Keratinocyte (primary cell): ENCODE results near the gene ST3GAL2. TPM values are rescaled to one million over a fixed set of nuclear protein-coding genes. Genes with fewer than 3 reads are reported as not detected.

ENCODE experiments used
- DNase-seq: peaks from one replicate; pipeline ENCODE4 v3.0.0-alpha.2; 2011; ENCODE audit warnings: low read depth, missing footprints, low spot score
- FAIRE-seq: peaks from 2 replicates; lab custom pipeline; 2011; peaks lifted over from hg19 to GRCh38; lab: Jason Lieb, UNC
- H2AFZ ChIP-seq: 2 replicates; pipeline ENCODE4 v1.6.0; 2012; ENCODE audit warnings: low read length, control low read depth, inconsistent platforms; ENCODE audit not compliant: control insufficient read depth
- H3K27ac ChIP-seq: 2 replicates; pipeline ENCODE4 v1.5.1; 2011; ENCODE audit warnings: low read length; ENCODE audit not compliant: control insufficient read depth, insufficient read depth
- H3K27me3 ChIP-seq: 3 replicates; pipeline ENCODE4 v1.6.0; 2011; ENCODE audit warnings: low read length; ENCODE audit not compliant: control insufficient read depth, insufficient read depth; ENCODE audit errors: extremely low read depth
- H3K36me3 ChIP-seq, 2 experiments: 2 replicates in 1 of 2; 3 replicates in 1 of 2; pipeline ENCODE4 v1.5.1; 2011; ENCODE audit warnings: low read length in 2 of 2, mild to moderate bottlenecking in 1 of 2; ENCODE audit not compliant: control insufficient read depth in 2 of 2, insufficient read depth in 2 of 2; ENCODE audit errors: extremely low read depth in 1 of 2
- H3K4me1 ChIP-seq: 3 replicates; pipeline ENCODE4 v1.5.1; 2011; ENCODE audit warnings: low read length; ENCODE audit not compliant: control insufficient read depth, insufficient read depth; ENCODE audit errors: extremely low read depth
- H3K4me2 ChIP-seq: 3 replicates; pipeline ENCODE4 v1.6.0; 2011; ENCODE audit warnings: low read depth, low read length; ENCODE audit not compliant: control insufficient read depth, insufficient read depth; ENCODE audit errors: extremely low read depth
- H3K4me3 ChIP-seq, 3 experiments: fragments of 200-600 bp in 1 of 3; sonication (generic) in 1 of 3; 2 replicates in 2 of 3; 3 replicates in 1 of 3; pipeline ENCODE4 v1.5.1; 2011 to 2016; ENCODE audit warnings: low read length in 3 of 3, mild to moderate bottlenecking in 3 of 3, control low read depth in 2 of 3, inconsistent platforms in 1 of 3, low read depth in 1 of 3, mixed read lengths in 1 of 3, mixed run types in 1 of 3, moderate library complexity in 1 of 3; ENCODE audit not compliant: control insufficient read depth in 2 of 3, insufficient read depth in 2 of 3; ENCODE audit errors: extremely low read depth in 1 of 3
- H3K79me2 ChIP-seq: 2 replicates; pipeline ENCODE4 v1.6.0; 2012; ENCODE audit warnings: low read length; ENCODE audit not compliant: control insufficient read depth, insufficient read depth
- H3K9ac ChIP-seq: 3 replicates; pipeline ENCODE4 v1.6.0; 2011; ENCODE audit warnings: low read length; ENCODE audit not compliant: control insufficient read depth, insufficient read depth; ENCODE audit errors: extremely low read depth
- H3K9me1 ChIP-seq: 3 replicates; pipeline ENCODE4 v1.6.0; 2011; ENCODE audit warnings: low read length; ENCODE audit not compliant: control insufficient read depth, insufficient read depth; ENCODE audit errors: extremely low read depth
- H3K9me3 ChIP-seq: 2 replicates; pipeline ENCODE4 v1.5.1; 2012; ENCODE audit warnings: low read depth, low read length; ENCODE audit not compliant: control insufficient read depth
- H4K20me1 ChIP-seq: 3 replicates; pipeline ENCODE4 v1.6.0; 2011; ENCODE audit warnings: low read length; ENCODE audit not compliant: control insufficient read depth, insufficient read depth; ENCODE audit errors: extremely low read depth
- EZH2 ChIP-seq: IDR thresholded peaks from one replicate; pipeline ENCODE4 v1.6.1; 2012; ENCODE audit warnings: inconsistent platforms, mild to moderate bottlenecking, low read length, moderate library complexity
- dilution Hi-C: fragments of 300-500 bp; cut with MboI; formaldehyde crosslinking; loops from one replicate; pipeline ENCODE4 v1.7.0; 2020; ENCODE audit warnings: low sequenced_read_pairs; ENCODE audit not compliant: extremely low pct_ligation_motif_present
- polyA plus RNA-seq, 5 experiments: library from polyadenylated mRNA; depleted of rRNA in 3 of 5; stranded (reverse) in 3 of 5; stranded (forward) in 1 of 5; unstranded in 1 of 5; fragments of >200 nt; gene quantifications; 1 replicate in 1 of 5; 2 replicates in 3 of 5; 3 replicates in 1 of 5; pipeline versions ENCODE4 v1.2.1 to v1.2.3, GENCODE V29; 2011 to 2012; ENCODE audit warnings: missing spikeins in 2 of 5, low read depth in 1 of 5, low replicate concordance in 1 of 5
- TF ChIP-seq, protein P1 (sequence below), 3 experiments: IDR thresholded peaks in 1 of 3; conservative IDR thresholded peaks in 1 of 3; optimal IDR thresholded peaks in 1 of 3; 2 replicates in 2 of 3; 3 replicates in 1 of 3; pipeline versions ENCODE3 to v1.5.1; 2011; ENCODE audit warnings: low read length in 3 of 3, mild to moderate bottlenecking in 3 of 3, moderate library complexity in 2 of 3, control low read depth in 1 of 3, inconsistent platforms in 1 of 3; ENCODE audit not compliant: insufficient read depth in 2 of 3; ENCODE audit errors: extremely low read depth in 1 of 3

ST3GAL2 gene
- polyA plus RNA-seq, 1 donor (not counting 4 experiments of a cell fraction or from before 2014, with no cell fraction given): 4.0 TPM

DNA sequence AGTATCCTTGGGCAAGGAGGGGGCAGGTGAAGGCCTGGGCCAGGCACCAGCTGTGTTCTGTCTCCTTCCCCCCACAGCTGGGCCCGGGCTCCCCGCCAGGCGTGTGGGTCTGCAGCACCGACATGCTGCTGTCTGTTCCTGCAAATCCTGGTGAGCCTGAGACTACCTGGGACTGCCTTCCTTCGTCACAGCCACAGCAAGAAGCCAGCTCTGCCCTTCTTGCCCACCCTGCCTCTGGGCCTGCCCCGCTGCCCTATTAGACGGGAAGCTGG lies 27.8 kb upstream of the ST3GAL2 start:
- Histone ChIP-seq H3K9ac (no peak overlapping the region), H3K4me1 (no peaks in the 10 kb centered on the region), H3K27ac (no peak overlapping the region), H4K20me1 (no peaks in the 10 kb centered on the region), H3K79me2 (no peaks in the 10 kb centered on the region), H3K27me3 (no peaks in the 10 kb centered on the region), H3K4me2 (no peak overlapping the region), H3K9me1 (no peaks in the 10 kb centered on the region), H2AFZ (no peak overlapping the region), H3K9me3 (no peaks in the 10 kb centered on the region), H3K36me3 (peaks cover 3 to 14% of the 10 kb centered on the region in 2 experiments), H3K4me3 (no peak overlapping the region)
- no peak for DNase-seq
- dilution Hi-C loops: no loop called here
- FAIRE-seq: no peak
- TF ChIP-seq, protein P1, sequence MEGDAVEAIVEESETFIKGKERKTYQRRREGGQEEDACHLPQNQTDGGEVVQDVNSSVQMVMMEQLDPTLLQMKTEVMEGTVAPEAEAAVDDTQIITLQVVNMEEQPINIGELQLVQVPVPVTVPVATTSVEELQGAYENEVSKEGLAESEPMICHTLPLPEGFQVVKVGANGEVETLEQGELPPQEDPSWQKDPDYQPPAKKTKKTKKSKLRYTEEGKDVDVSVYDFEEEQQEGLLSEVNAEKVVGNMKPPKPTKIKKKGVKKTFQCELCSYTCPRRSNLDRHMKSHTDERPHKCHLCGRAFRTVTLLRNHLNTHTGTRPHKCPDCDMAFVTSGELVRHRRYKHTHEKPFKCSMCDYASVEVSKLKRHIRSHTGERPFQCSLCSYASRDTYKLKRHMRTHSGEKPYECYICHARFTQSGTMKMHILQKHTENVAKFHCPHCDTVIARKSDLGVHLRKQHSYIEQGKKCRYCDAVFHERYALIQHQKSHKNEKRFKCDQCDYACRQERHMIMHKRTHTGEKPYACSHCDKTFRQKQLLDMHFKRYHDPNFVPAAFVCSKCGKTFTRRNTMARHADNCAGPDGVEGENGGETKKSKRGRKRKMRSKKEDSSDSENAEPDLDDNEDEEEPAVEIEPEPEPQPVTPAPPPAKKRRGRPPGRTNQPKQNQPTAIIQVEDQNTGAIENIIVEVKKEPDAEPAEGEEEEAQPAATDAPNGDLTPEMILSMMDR (optimal IDR thresholded peaks at IDR 0.05 in 1 of 3, IDR thresholded peaks at IDR 0.05 in 1 of 3, conservative IDR thresholded peaks at IDR 0.05 in 1 of 3; ENCODE audit: extremely low read depth in 1 of 3, insufficient read depth in 2 of 3, low read length in 3 of 3): no peak
- TF ChIP-seq EZH2: no peak

DNA sequence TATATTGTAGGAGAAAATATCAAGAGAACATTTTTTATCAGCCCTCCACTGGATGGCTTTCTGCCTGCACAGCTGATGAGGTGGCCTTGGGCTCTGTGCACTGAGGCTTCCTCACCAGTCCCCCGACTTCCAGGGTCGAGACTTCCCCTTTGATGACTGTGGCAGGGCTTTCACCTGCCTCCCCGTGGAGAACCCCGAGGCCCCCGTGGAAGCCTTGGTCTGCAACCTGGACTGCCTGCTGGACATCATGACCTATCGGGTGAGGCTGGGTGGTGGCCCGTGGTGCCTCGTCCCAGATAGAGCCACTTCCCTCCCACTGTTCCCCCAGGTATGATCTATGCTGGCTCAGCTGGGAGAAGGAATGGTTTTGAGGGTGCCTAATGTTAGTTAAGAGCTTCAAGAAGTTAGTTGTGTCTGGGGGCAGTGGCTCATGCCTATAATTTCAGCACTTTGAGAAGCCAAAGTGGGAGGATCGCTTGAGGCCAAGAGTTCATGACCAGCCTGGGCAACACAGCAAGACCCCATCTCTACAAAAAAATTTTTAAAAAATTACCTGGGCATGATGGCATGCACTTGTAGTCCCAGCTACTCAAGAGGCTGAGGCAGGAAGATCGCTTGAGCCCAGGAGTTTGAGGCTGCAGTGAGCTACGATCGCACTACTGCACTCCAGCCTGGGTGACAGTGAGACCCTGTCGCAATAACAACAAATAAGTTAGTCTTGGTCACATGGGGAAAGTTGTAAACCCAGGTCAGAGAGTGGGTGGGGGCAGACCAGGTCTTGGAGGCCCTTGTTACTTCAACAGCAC lies 27.3 kb upstream of the ST3GAL2 start:
- Histone ChIP-seq H2AFZ (no peak overlapping the region), H3K36me3 (peaks cover 3 to 16% of the 10 kb centered on the region in 2 experiments), H3K27me3 (no peaks in the 10 kb centered on the region), H3K27ac (no peak overlapping the region), H3K9me3 (no peaks in the 10 kb centered on the region), H3K9ac (no peak overlapping the region), H3K79me2 (no peaks in the 10 kb centered on the region), H3K4me3 (no peak overlapping the region), H4K20me1 (no peaks in the 10 kb centered on the region), H3K4me2 (no peak overlapping the region), H3K9me1 (no peaks in the 10 kb centered on the region), H3K4me1 (no peaks in the 10 kb centered on the region)
- TF ChIP-seq, protein P1 (optimal IDR thresholded peaks at IDR 0.05 in 1 of 3, IDR thresholded peaks at IDR 0.05 in 1 of 3, conservative IDR thresholded peaks at IDR 0.05 in 1 of 3; ENCODE audit: extremely low read depth in 1 of 3, insufficient read depth in 2 of 3, low read length in 3 of 3): no peak
- no peak for TF ChIP-seq EZH2
- dilution Hi-C loops: no loop called here
- FAIRE-seq (no peak), DNase-seq (no peak)
